ENCODE measurements around the gene SMO. TPM values are rescaled to one million over a fixed set of nuclear protein-coding genes. Genes with fewer than 3 reads are reported as not detected.
A peak's percentile ranks its signal among the peaks of the same experiment; 100 is the strongest.

SMO gene
- total and polyA plus RNA-seq, 9 of the 15 experiments (the other 6 are each of a cell fraction or from before 2014, with no cell fraction given) = 0.05 to 0.13 (median 0.10) TPM; not detected in 5

- Histone ChIP-seq H3K4me1 (replicated peaks in 1 of 2; ENCODE audit: control insufficient read depth in 2 of 2, insufficient read depth in 2 of 2, low read length in 2 of 2) (no peaks in the 10 kb centered on the region), H4K20me1 (replicated peaks; ENCODE audit: control insufficient read depth, insufficient read depth, low read length) (no peaks in the 10 kb centered on the region), H3K9me1 (ENCODE audit: control insufficient read depth, insufficient read depth, low read length) (no peaks in the 10 kb centered on the region), H3K9me3 (replicated peaks; ENCODE audit: control insufficient read depth, insufficient read depth, low read depth, low read length) (no peaks in the 10 kb centered on the region), H3K27ac (ENCODE audit: extremely low read depth, low read depth, low read length) (no peak overlapping the region), H3K4me2 (ENCODE audit: insufficient read depth, low read length) (no peak overlapping the region), H3K36me3 (ENCODE audit: control insufficient read depth, insufficient read depth, low read length) (no peaks in the 10 kb centered on the region), H3K4me3 (no peak overlapping the region), H3K79me2 (ENCODE audit: control insufficient read depth, insufficient read depth, low read length) (no peaks in the 10 kb centered on the region), H3K9ac (ENCODE audit: insufficient read depth in 1 of 2, low read depth in 2 of 2, low read length in 2 of 2) (no peak overlapping the region), H3K27me3 (ENCODE audit: control insufficient read depth in 2 of 2, insufficient read depth in 2 of 2, low read length in 2 of 2) (no peaks in the 10 kb centered on the region), H2AFZ (ENCODE audit: low read depth, low read length) (no peak overlapping the region)
- ChIA-PET CTCF (ENCODE audit: low intra/inter-chr PET ratio) (no interaction called here), POLR2A (interaction anchor here (0.6 to 1.7 kb wide), 3 partner anchors 10 to 312 kb away, joined by 3 to 5 read pairs (median 4); no protein-coding TSS in a partner anchor)
- DNase-seq (ENCODE audit: extremely low read depth in 1 of 4, low spot score in 3 of 4) (no peak), FAIRE-seq (no peak), ATAC-seq (no peak)
- WGBS (ENCODE audit: insufficient coverage, low coverage, missing lambda C conversion rate) = 48% methylated on average over 5 of the region's 5 CpGs
- no peak for TF ChIP-seq DACH1 (IDR thresholded peaks at IDR 0.05; ENCODE audit: partially characterized antibody)
- TF ChIP-seq CEBPG (CRISPR knock-in tag; IDR thresholded peaks at IDR 0.05) = no peak
- TF ChIP-seq CEBPG (tag; conservative IDR thresholded peaks at IDR 0.05 in 1 of 2, IDR thresholded peaks at IDR 0.05 in 1 of 2) = peak in 1 of 2 experiments; percentile 53; a peak in 2 of 4 replicates
- no peak for TF ChIP-seq MBD1 (CRISPR knock-in tag; IDR thresholded peaks at IDR 0.05)
- TF ChIP-seq CEBPB (tag; IDR thresholded peaks at IDR 0.05) = 0 out of 2 replicates have a peak, but pooled peaks have one; percentile 30
- no peak for TF ChIP-seq ZNF696 (CRISPR knock-in tag; conservative IDR thresholded peaks at IDR 0.05)
- no peak for TF ChIP-seq LCOR (CRISPR knock-in tag; IDR thresholded peaks at IDR 0.05)
- intact Hi-C loops (cut with micrococcal nuclease) = no loop called here
- in situ Hi-C loops (cut with MboI) = no loop called here
- no TSS peak for BruUV-seq (replicated peaks)
Measured at GRCh38 chr7:129231666-129232065, 43.2 kb downstream of the SMO start.

All from K562 (cell line).